IMR-90 (cell line): ENCODE results near the gene EEF2K. TPM values are rescaled to one million over a fixed set of nuclear protein-coding genes. Genes with fewer than 3 reads are reported as not detected.

Experiments
- ATAC-seq: fragments of 200-7000 bp; cut with Tn5 transposase; 2 replicates; pipeline ENCODE4 v1.9.1; 2020; ENCODE audit warnings: low read depth, mild to moderate bottlenecking, moderate library complexity
- BruUV-seq: library from RNA; stranded (reverse); fragments of 400-500 nt; replicated peaks from 2 replicates; lab custom pipeline; 2021; lab: Mats Ljungman, UMichigan
- CTCF ChIA-PET: fragments of 300-600 bp; formaldehyde crosslinking; extraction: SDS; loops from one replicate; lab custom pipeline; 2021; ENCODE audit warnings: antibody characterized with exemption; lab: Yijun Ruan, JAX
- POLR2A ChIA-PET: fragments of 300-600 bp; sonication (Branson Sonifier 250); formaldehyde crosslinking; loops from one replicate; lab custom pipeline; 2022; ENCODE audit warnings: antibody characterized with exemption; ENCODE audit not compliant: unreplicated experiment; lab: Charles Lee
- DNase-seq: peaks from one replicate; pipeline ENCODE4 v3.0.0; 2013
- H2AFZ ChIP-seq: replicated peaks from 2 replicates; pipeline ENCODE3; 2013; ENCODE audit warnings: low read length, mild to moderate bottlenecking; ENCODE audit not compliant: poor library complexity
- H2AK5ac ChIP-seq: 2 replicates; pipeline ENCODE4 v1.6.1; 2013; ENCODE audit warnings: low read depth, low read length, inconsistent platforms
- H2AK9ac ChIP-seq: replicated peaks from 2 replicates; pipeline ENCODE3; 2013; ENCODE audit warnings: mild to moderate bottlenecking, low read depth, low read length, moderate library complexity; ENCODE audit not compliant: poor library complexity
- H2BK120ac ChIP-seq: 2 replicates; pipeline ENCODE4 v1.6.1; 2013; ENCODE audit warnings: low read depth, low read length, inconsistent platforms
- H2BK15ac ChIP-seq: 3 replicates; pipeline ENCODE4 v1.6.1; 2013; ENCODE audit warnings: low read depth, low read length, inconsistent platforms
- H2BK20ac ChIP-seq: 2 replicates; pipeline ENCODE4 v1.6.1; 2013; ENCODE audit warnings: low read depth, mild to moderate bottlenecking, inconsistent platforms, low read length, moderate library complexity
- H2BK5ac ChIP-seq: 2 replicates; pipeline ENCODE4 v1.6.1; 2013; ENCODE audit warnings: mild to moderate bottlenecking, low read depth, low read length, inconsistent platforms; ENCODE audit not compliant: poor library complexity, severe bottlenecking
- H3K14ac ChIP-seq: replicated peaks from 2 replicates; pipeline ENCODE4 v1.6.1; 2013; ENCODE audit warnings: low read depth, low read length, inconsistent platforms
- H3K18ac ChIP-seq: 2 replicates; pipeline ENCODE4 v1.6.1; 2013; ENCODE audit warnings: low read depth, low read length, control low read depth
- H3K23ac ChIP-seq: 2 replicates; pipeline ENCODE4 v1.6.1; 2013; ENCODE audit warnings: low read depth, low read length, inconsistent platforms
- H3K27ac ChIP-seq: 2 replicates; pipeline ENCODE4 v1.5.1; 2013; ENCODE audit warnings: mild to moderate bottlenecking, control low read depth, low read length; ENCODE audit not compliant: insufficient read depth
- H3K27me3 ChIP-seq: 2 replicates; pipeline ENCODE4 v1.6.1; 2013; ENCODE audit warnings: low read length; ENCODE audit not compliant: control insufficient read depth, insufficient read depth
- H3K36me3 ChIP-seq: 2 replicates; pipeline ENCODE4 v1.6.1; 2013; ENCODE audit warnings: low read length, mixed read lengths; ENCODE audit not compliant: control insufficient read depth, insufficient read depth
- H3K4ac ChIP-seq: 2 replicates; pipeline ENCODE4 v1.6.1; 2013; ENCODE audit warnings: low read depth, low read length, inconsistent platforms
- H3K4me1 ChIP-seq: 2 replicates; pipeline ENCODE4 v1.6.1; 2013; ENCODE audit warnings: low read length, mixed read lengths; ENCODE audit not compliant: control insufficient read depth, insufficient read depth
- H3K4me2 ChIP-seq: 2 replicates; pipeline ENCODE4 v1.6.1; 2013; ENCODE audit warnings: low read depth, mild to moderate bottlenecking, control low read depth, low read length, moderate library complexity
- H3K4me3 ChIP-seq: 2 replicates; pipeline ENCODE4 v1.5.1; 2013; ENCODE audit warnings: low read depth, mild to moderate bottlenecking, control low read depth, low read length, moderate library complexity; ENCODE audit not compliant: insufficient read depth
- H3K56ac ChIP-seq: 2 replicates; pipeline ENCODE4 v1.6.1; 2013; ENCODE audit warnings: low read length, inconsistent platforms; ENCODE audit not compliant: insufficient read depth; ENCODE audit errors: extremely low read depth
- H3K79me1 ChIP-seq, 2 experiments: 2 replicates each; pipeline ENCODE4 v1.6.1; 2013; ENCODE audit warnings: low read length in 2 of 2, inconsistent platforms in 1 of 2, low read depth in 1 of 2
- H3K9ac ChIP-seq: 2 replicates; pipeline ENCODE4 v1.6.1; 2013; ENCODE audit warnings: low read depth, low read length, control low read depth
- H3K9me1 ChIP-seq: 2 replicates; pipeline ENCODE4 v1.6.1; 2013; ENCODE audit warnings: low read length, inconsistent platforms; ENCODE audit not compliant: insufficient read depth
- H3K9me3 ChIP-seq: 2 replicates; pipeline ENCODE4 v1.6.1; 2013; ENCODE audit warnings: low read length; ENCODE audit not compliant: control insufficient read depth, insufficient read depth
- H4K20me1 ChIP-seq: 2 replicates; pipeline ENCODE4 v1.6.1; 2013; ENCODE audit warnings: low read length, inconsistent platforms; ENCODE audit not compliant: insufficient read depth
- H4K5ac ChIP-seq: 2 replicates; pipeline ENCODE4 v1.6.1; 2013; ENCODE audit warnings: mild to moderate bottlenecking, low read depth, low read length, control low read depth
- H4K8ac ChIP-seq, 2 experiments: 2 replicates each; pipeline ENCODE4 v1.6.1; 2013; ENCODE audit warnings: low read depth in 2 of 2, low read length in 2 of 2, control low read depth in 1 of 2, inconsistent platforms in 1 of 2
- H4K91ac ChIP-seq: 2 replicates; pipeline ENCODE4 v1.6.1; 2013; ENCODE audit warnings: low read depth, low read length, inconsistent platforms; ENCODE audit not compliant: insufficient read depth
- BHLHE40 ChIP-seq: fragments of 150-350 bp; IDR thresholded peaks from 2 replicates; pipeline ENCODE4 v1.6.1; 2016; ENCODE audit warnings: mild to moderate bottlenecking, low read depth, low read length
- CEBPB ChIP-seq: IDR thresholded peaks from 2 replicates; pipeline ENCODE4 v1.6.1; 2012; ENCODE audit warnings: low read depth, low read length, improper control_type of control experiment
- CHD1 ChIP-seq: IDR thresholded peaks from 2 replicates; pipeline ENCODE4 v1.6.1; 2012; ENCODE audit warnings: low read depth, low read length, improper control_type of control experiment
- FOS ChIP-seq: fragments of 150-350 bp; IDR thresholded peaks from 2 replicates; pipeline ENCODE4 v1.6.1; 2016; ENCODE audit warnings: low read depth, low read length
- MAZ ChIP-seq: IDR thresholded peaks from 2 replicates; pipeline ENCODE4 v1.6.1; 2012; ENCODE audit warnings: low read depth, mild to moderate bottlenecking, low read length, improper control_type of control experiment, moderate library complexity, borderline replicate concordance
- MXI1 ChIP-seq: IDR thresholded peaks from 2 replicates; pipeline ENCODE4 v1.6.1; 2012; ENCODE audit warnings: low read depth, mild to moderate bottlenecking, low read length, moderate library complexity, borderline replicate concordance
- POLR2A ChIP-seq: IDR thresholded peaks from 2 replicates; pipeline ENCODE4 v1.6.1; 2012; ENCODE audit warnings: mild to moderate bottlenecking, low read depth, low read length
- RAD21 ChIP-seq: IDR thresholded peaks from 2 replicates; pipeline ENCODE4 v1.6.1; 2012; ENCODE audit warnings: low read length, improper control_type of control experiment
- RCOR1 ChIP-seq: IDR thresholded peaks from 2 replicates; pipeline ENCODE4 v1.6.1; 2012; ENCODE audit warnings: mild to moderate bottlenecking, low read length, improper control_type of control experiment; ENCODE audit not compliant: insufficient replicate concordance
- RFX5 ChIP-seq: IDR thresholded peaks from 2 replicates; pipeline ENCODE4 v1.8.0; 2012; ENCODE audit warnings: low read depth, mild to moderate bottlenecking, low read length, moderate library complexity
- WGBS, 2 experiments: methylation state at CpG; one replicate each; pipeline versions ENCODE4 v1.1.5 to v1.1.7; 2013; ENCODE audit warnings: missing lambda C conversion rate in 2 of 2; ENCODE audit not compliant: insufficient read length in 1 of 2; ENCODE audit errors: extremely low coverage in 2 of 2; 5-methylcytosine and 5-hydroxymethylcytosine counted together
- dilution Hi-C: fragments of 300-500 bp; cut with HindIII; formaldehyde crosslinking; loops from one replicate; pipeline ENCODE4 v1.14.3; 2018; ENCODE audit warnings: low sequenced_read_pairs; ENCODE audit not compliant: unreplicated experiment
- in situ Hi-C: fragments of 300-500 bp; cut with MboI; formaldehyde crosslinking; loops from 3 replicates; pipeline ENCODE4 v1.14.3; 2019; ENCODE audit warnings: low sequenced_read_pairs, inconsistent platforms, mixed read lengths
- intact Hi-C: fragments of 100-400 bp; cut with micrococcal nuclease; formaldehyde crosslinking; loops from 2 replicates; pipeline ENCODE4 v1.10.0; 2022
- polyA plus RNA-seq, 3 experiments: library from polyadenylated mRNA; depleted of rRNA; stranded (reverse); fragments of >200 nt; gene quantifications; 2 replicates each; pipeline ENCODE4 v1.2.3, GENCODE V29; 2012; ENCODE audit warnings: low replicate concordance in 1 of 3
- total RNA-seq: library from RNA; depleted of rRNA; stranded (reverse); fragments of >200 nt; gene quantifications from 2 replicates; pipeline ENCODE4 v1.2.3, GENCODE V29; 2012
- TF ChIP-seq, protein P1 (sequence below): conservative IDR thresholded peaks from 2 replicates; pipeline ENCODE4 v1.5.1; 2012; ENCODE audit warnings: mild to moderate bottlenecking, low read depth, low read length, improper control_type of control experiment

Gene EEF2K
- total and polyA plus RNA-seq, 2 of the 4 experiments (the other 2 are of a cell fraction), result 9.7 to 16.5 TPM

DNA sequence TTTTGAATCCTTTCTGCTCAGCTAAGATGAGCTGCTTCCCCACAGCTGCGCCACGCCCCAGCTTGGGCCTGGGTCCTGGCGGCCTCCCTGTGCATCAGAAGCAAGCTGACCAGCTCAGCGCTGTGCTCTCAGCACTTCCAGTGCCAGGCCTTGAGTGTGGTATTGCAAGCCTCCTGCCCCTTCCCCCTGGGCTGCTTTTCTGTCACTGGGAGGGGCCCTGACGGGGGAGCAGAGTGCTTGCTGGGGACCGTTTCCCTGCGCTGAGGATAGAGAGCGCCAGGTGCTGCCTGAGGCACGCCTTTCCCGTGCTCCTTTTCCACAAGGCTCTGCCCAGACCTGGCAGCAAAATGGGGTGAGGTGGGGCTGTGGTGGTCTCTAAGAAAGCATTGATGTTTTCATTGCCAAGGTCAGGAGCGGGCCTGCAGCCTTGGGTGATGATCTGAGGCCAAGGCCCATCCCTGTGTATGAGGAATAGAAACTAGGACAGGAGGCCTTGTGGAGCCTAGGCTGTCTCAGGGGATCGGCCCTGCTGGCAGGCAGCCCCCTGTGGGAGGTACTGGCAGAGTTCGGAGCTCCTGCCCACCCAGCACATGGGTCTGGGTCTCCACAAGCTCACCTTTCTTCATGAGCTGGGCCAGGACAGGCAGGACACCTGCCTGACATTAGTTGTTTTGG lies 120.8 kb downstream of the EEF2K start (continued):
- TF ChIP-seq RFX5, result no peak

DNA sequence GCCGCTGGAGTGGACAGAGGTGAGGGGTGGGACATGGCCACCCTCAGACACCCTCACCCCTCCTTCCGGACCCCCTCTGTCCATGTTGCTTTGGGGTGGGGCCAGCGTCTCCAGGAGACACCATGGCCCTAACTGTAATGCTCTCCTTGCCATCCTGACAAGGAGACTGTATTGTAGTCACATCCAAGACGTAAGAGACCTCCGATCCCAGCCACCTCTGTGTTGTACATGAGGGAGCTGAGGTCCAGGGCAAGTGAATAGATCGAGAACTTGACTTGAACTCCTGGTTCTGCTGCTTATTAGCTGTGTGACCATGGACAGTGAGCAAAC lies 121.3 kb downstream of the EEF2K start:
- Histone ChIP-seq H3K36me3 (peaks cover 62% of the 10 kb centered on the region), H3K56ac (no peak overlapping the region), H3K4ac (no peak overlapping the region), H3K9ac (no peak overlapping the region), H2BK15ac (no peak overlapping the region), H3K4me3 (no peak overlapping the region), H3K9me3 (no peaks in the 10 kb centered on the region), H4K91ac (no peak overlapping the region), H3K9me1 (peaks cover 3% of the 10 kb centered on the region; the same call in 1 of the 2 replicates), H2BK20ac (no peak overlapping the region), H3K23ac (no peak overlapping the region), H2BK5ac (no peak overlapping the region), H3K14ac (no peak overlapping the region), H2AK9ac (no peak overlapping the region), H3K27ac (no peak overlapping the region), H3K79me1 (peaks cover 16 to 35% of the 10 kb centered on the region in 2 experiments), H3K27me3 (no peaks in the 10 kb centered on the region), H2AFZ (no peak overlapping the region), H3K4me1 (no peaks in the 10 kb centered on the region), H2BK120ac (no peak overlapping the region), H4K20me1 (peaks cover 8% of the 10 kb centered on the region; the same call in 1 of the 2 replicates), H3K4me2 (no peak overlapping the region), H2AK5ac (no peak overlapping the region), H4K8ac (no peak overlapping the region), H4K5ac (no peak overlapping the region), H3K18ac (no peak overlapping the region)
- dilution Hi-C loops (no loop called here), intact Hi-C loops (no loop called here), in situ Hi-C loops (loop anchor here (25.0 kb wide), 1 partner anchor 1165 kb away; the partner anchor contains the start of genes DNAH3 and LDAF1)
- CTCF ChIA-PET, result no interaction called here
- POLR2A ChIA-PET, result no interaction called here
- DNase-seq, result no peak
- WGBS, 2 experiments, result no CpG with 5 or more reads among the region's 6 CpGs
- BruUV-seq, result no TSS peak
- no peak for ATAC-seq
- no peak for TF ChIP-seq CEBPB
- TF ChIP-seq MXI1, result no peak
- no peak for TF ChIP-seq RFX5
- TF ChIP-seq CHD1, result no peak
- TF ChIP-seq RCOR1, result no peak
- TF ChIP-seq MAZ, result no peak
- no peak for TF ChIP-seq FOS
- no peak for TF ChIP-seq BHLHE40
- TF ChIP-seq POLR2A, result no peak
- TF ChIP-seq RAD21, result no peak
- TF ChIP-seq, protein P1, sequence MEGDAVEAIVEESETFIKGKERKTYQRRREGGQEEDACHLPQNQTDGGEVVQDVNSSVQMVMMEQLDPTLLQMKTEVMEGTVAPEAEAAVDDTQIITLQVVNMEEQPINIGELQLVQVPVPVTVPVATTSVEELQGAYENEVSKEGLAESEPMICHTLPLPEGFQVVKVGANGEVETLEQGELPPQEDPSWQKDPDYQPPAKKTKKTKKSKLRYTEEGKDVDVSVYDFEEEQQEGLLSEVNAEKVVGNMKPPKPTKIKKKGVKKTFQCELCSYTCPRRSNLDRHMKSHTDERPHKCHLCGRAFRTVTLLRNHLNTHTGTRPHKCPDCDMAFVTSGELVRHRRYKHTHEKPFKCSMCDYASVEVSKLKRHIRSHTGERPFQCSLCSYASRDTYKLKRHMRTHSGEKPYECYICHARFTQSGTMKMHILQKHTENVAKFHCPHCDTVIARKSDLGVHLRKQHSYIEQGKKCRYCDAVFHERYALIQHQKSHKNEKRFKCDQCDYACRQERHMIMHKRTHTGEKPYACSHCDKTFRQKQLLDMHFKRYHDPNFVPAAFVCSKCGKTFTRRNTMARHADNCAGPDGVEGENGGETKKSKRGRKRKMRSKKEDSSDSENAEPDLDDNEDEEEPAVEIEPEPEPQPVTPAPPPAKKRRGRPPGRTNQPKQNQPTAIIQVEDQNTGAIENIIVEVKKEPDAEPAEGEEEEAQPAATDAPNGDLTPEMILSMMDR, result no peak
